CD14-positive monocyte (primary cell): Measurements from ENCODE around the gene CCDC7. TPM values are rescaled to one million over a fixed set of nuclear protein-coding genes. Genes with fewer than 3 reads are reported as not detected.

Source experiments
- DNase-seq, 3 donors: peaks; one replicate each; pipeline ENCODE4 v3.0.0-alpha.2; 2011 to 2022
- H2AFZ ChIP-seq: 2 replicates; pipeline ENCODE4 v1.6.0; 2012; ENCODE audit warnings: mild to moderate bottlenecking, low read depth, low read length, inconsistent platforms; ENCODE audit not compliant: insufficient read depth, poor library complexity, severe bottlenecking
- H3K27ac ChIP-seq, 2 donors: 1 replicate in 1 of 2; 2 replicates in 1 of 2; pipeline ENCODE4 v1.5.1; 2012 to 2013; ENCODE audit warnings: low read length in 2 of 2, control low read depth in 1 of 2, inconsistent platforms in 1 of 2, low read depth in 1 of 2, mild to moderate bottlenecking in 1 of 2
- H3K27me3 ChIP-seq, 2 donors: one replicate each; pipeline versions ENCODE4 v1.6.0 to v1.6.1; 2011 to 2013; ENCODE audit warnings: low read length in 2 of 2; ENCODE audit not compliant: control insufficient read depth in 2 of 2, insufficient read depth in 2 of 2
- H3K36me3 ChIP-seq, 2 donors: replicated peaks in 1 of 2; 1 replicate in 1 of 2; 2 replicates in 1 of 2; pipeline versions ENCODE4 v1.5.1 to v1.6.1; 2012 to 2013; ENCODE audit warnings: low read length in 2 of 2, control low read depth in 1 of 2, inconsistent platforms in 1 of 2, mild to moderate bottlenecking in 1 of 2; ENCODE audit not compliant: insufficient read depth in 2 of 2, control insufficient read depth in 1 of 2
- H3K4me1 ChIP-seq, 2 donors: 1 replicate in 1 of 2; 2 replicates in 1 of 2; pipeline versions ENCODE4 v1.5.1 to v1.6.1; 2012 to 2013; ENCODE audit warnings: low read length in 2 of 2, control low read depth in 1 of 2, inconsistent platforms in 1 of 2, mild to moderate bottlenecking in 1 of 2, moderate library complexity in 1 of 2; ENCODE audit not compliant: insufficient read depth in 2 of 2, control insufficient read depth in 1 of 2
- H3K4me2 ChIP-seq: replicated peaks from 2 replicates; pipeline ENCODE3; 2012; ENCODE audit warnings: low read length, moderate library complexity, mild to moderate bottlenecking; ENCODE audit not compliant: poor library complexity, severe bottlenecking; ENCODE audit errors: extremely low read depth
- H3K4me3 ChIP-seq, 3 experiments: fragments of 200-600 bp in 1 of 3; sonication (generic) in 1 of 3; replicated peaks in 1 of 3; 1 replicate in 2 of 3; 2 replicates in 1 of 3; pipeline ENCODE4 v1.5.1; 2011 to 2013; ENCODE audit warnings: low read length in 3 of 3, mild to moderate bottlenecking in 3 of 3, control low read depth in 2 of 3, low read depth in 2 of 3, inconsistent platforms in 1 of 3, moderate library complexity in 1 of 3
- H3K79me2 ChIP-seq: 2 replicates; pipeline ENCODE4 v1.6.0; 2012; ENCODE audit warnings: mild to moderate bottlenecking, control low read depth, inconsistent platforms, low read length, moderate library complexity; ENCODE audit not compliant: insufficient read depth
- H3K9ac ChIP-seq: 2 replicates; pipeline ENCODE4 v1.6.0; 2017; ENCODE audit warnings: low read length, mild to moderate bottlenecking; ENCODE audit not compliant: insufficient read depth, poor library complexity, severe bottlenecking
- H3K9me3 ChIP-seq, 2 donors: replicated peaks in 1 of 2; 1 replicate in 1 of 2; 2 replicates in 1 of 2; pipeline versions ENCODE4 v1.5.1 to v1.6.1; 2012 to 2013; ENCODE audit warnings: low read length in 2 of 2, control low read depth in 1 of 2; ENCODE audit not compliant: control insufficient read depth in 1 of 2, insufficient read depth in 1 of 2
- H4K20me1 ChIP-seq: 2 replicates; pipeline ENCODE4 v1.6.0; 2012; ENCODE audit warnings: mild to moderate bottlenecking, low read length, control low read depth, moderate library complexity; ENCODE audit not compliant: insufficient read depth
- H3K27ac Mint-ChIP-seq, 7 donors: one replicate each; pipeline ENCODE4 v1.8.0; 2020; ENCODE audit warnings: mild to moderate bottlenecking in 7 of 7, mixed read lengths in 7 of 7, moderate library complexity in 6 of 7, inconsistent platforms in 2 of 7
- H3K27me3 Mint-ChIP-seq, 3 donors: one replicate each; pipeline ENCODE4 v1.8.0; 2021 to 2022; ENCODE audit warnings: low read depth in 3 of 3, mild to moderate bottlenecking in 3 of 3, mixed read lengths in 3 of 3, moderate library complexity in 3 of 3, inconsistent platforms in 1 of 3
- H3K36me3 Mint-ChIP-seq, 2 donors: one replicate each; pipeline ENCODE4 v1.8.0; 2020; ENCODE audit warnings: mixed read lengths in 2 of 2, inconsistent platforms in 1 of 2, mild to moderate bottlenecking in 1 of 2
- H3K4me1 Mint-ChIP-seq: one replicate; pipeline ENCODE4 v1.8.0; 2020; ENCODE audit warnings: mild to moderate bottlenecking, mixed read lengths
- H3K4me3 Mint-ChIP-seq, 2 donors: one replicate each; pipeline ENCODE4 v1.8.0; 2020; ENCODE audit warnings: mild to moderate bottlenecking in 2 of 2, mixed read lengths in 2 of 2, moderate library complexity in 1 of 2
- H3K9me3 Mint-ChIP-seq, 7 donors: one replicate each; pipeline ENCODE4 v1.8.0; 2020 to 2022; ENCODE audit warnings: mixed read lengths in 7 of 7, mild to moderate bottlenecking in 6 of 7, moderate library complexity in 6 of 7, inconsistent platforms in 2 of 7
- CTCF ChIP-seq: fragments of 200-600 bp; IDR thresholded peaks from one replicate; pipeline ENCODE4 v1.8.0; 2022; ENCODE audit warnings: antibody characterized with exemption, mild to moderate bottlenecking
- WGBS: methylation state at CpG from one replicate; pipeline ENCODE4 v1.1.5; 2013; ENCODE audit warnings: missing lambda C conversion rate; ENCODE audit not compliant: insufficient coverage; 5-methylcytosine and 5-hydroxymethylcytosine counted together
- intact Hi-C, 2 donors: fragments of 100-400 bp; cut with micrococcal nuclease; formaldehyde crosslinking; loops; one replicate each; pipeline versions ENCODE4 v1.15.0 to v1.15.1; 2023
- polyA plus RNA-seq, 3 donors: library from polyadenylated mRNA; depleted of rRNA in 1 of 3; unstranded in 2 of 3; stranded (reverse) in 1 of 3; fragments of 300-500 nt in 2 of 3; fragments of >200 nt in 1 of 3; fragmentation: Illumina TruSeq in 2 of 3; gene quantifications; 1 replicate in 2 of 3; 2 replicates in 1 of 3; pipeline ENCODE4 v1.2.3, GENCODE V29; 2012 to 2021

Gene CCDC7
- polyA plus RNA-seq, 3 donors, result 1.3 to 2.3 (median 2.0) TPM

DNA sequence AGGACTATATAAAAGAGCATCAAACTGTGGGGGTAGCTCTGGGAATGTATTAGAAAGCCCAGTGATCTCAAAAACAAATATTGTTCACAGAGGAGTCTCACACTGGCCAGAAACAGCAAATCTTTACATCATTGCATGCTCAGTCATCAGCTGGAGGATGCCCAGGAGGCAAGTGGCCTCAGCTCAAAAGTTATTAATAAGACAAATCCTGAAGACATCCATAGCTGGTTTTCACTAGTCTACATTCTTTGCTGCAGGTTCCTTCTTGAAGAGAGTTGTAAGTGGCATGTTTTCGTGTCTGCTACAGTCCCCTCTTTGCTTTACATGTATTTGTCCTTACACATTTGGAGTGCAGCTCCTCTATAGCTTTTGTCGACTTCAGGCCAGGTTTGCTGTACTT, 8.6 kb upstream of the CCDC7 start:
- Histone ChIP-seq H3K36me3 (no peaks in the 10 kb centered on the region), H3K79me2 (no peaks in the 10 kb centered on the region), H2AFZ (no peak overlapping the region), H4K20me1 (no peaks in the 10 kb centered on the region), H3K4me1 (no peaks in the 10 kb centered on the region), H3K9ac (no peak overlapping the region), H3K4me3 (no peak overlapping the region), H3K9me3 (peaks cover 4 to 8% of the 10 kb centered on the region in 2 donors), H3K27ac (no peak overlapping the region), H3K27me3 (peaks cover 0 to 10% of the 10 kb centered on the region in 2 donors), H3K4me2 (no peak overlapping the region)
- Mint-ChIP-seq H3K9me3 (peaks cover 0 to 18% (median 9%) of the 10 kb centered on the region in 7 donors), H3K4me3 (no peak overlapping the region), H3K27me3 (peaks cover 7 to 12% (median 9%) of the 10 kb centered on the region in 3 donors), H3K36me3 (no peaks in the 10 kb centered on the region), H3K27ac (no peak overlapping the region), H3K4me1 (no peaks in the 10 kb centered on the region)
- TF ChIP-seq CTCF, result no peak
- DNase-seq, result no peak
- intact Hi-C loops, result no loop called here
- 90% methylated on average over 2 of the region's 2 CpGs for WGBS

GRCh38 chr10:32445036-32445435, 904 bp upstream of the CCDC7 start:
- H3K4me1 ChIP-seq, result peaks cover 8 to 10% of the 10 kb centered on the region in 2 donors
- peaks cover 7 to 11% (median 9%) of the 10 kb centered on the region in 3 donors for H3K27me3 Mint-ChIP-seq
- intact Hi-C loops, result no loop called here
- no peaks in the 10 kb centered on the region for H4K20me1 ChIP-seq
- no peak overlapping the region for H3K4me3 Mint-ChIP-seq
- peak overlapping the region; percentile 93 for H3K4me2 ChIP-seq
- H3K27me3 ChIP-seq, result peaks cover 0 to 12% of the 10 kb centered on the region in 2 donors
- H3K9me3 ChIP-seq, result no peaks in the 10 kb centered on the region
- peaks cover 0 to 1% of the 10 kb centered on the region in 2 donors for H3K36me3 Mint-ChIP-seq
- peak overlapping the region; percentile 93 for H2AFZ ChIP-seq
- DNase-seq, result no peak
- H3K36me3 ChIP-seq, result no peaks in the 10 kb centered on the region
- H3K27ac ChIP-seq, result no peak overlapping the region
- no peak overlapping the region for H3K9ac ChIP-seq
- no peak for TF ChIP-seq CTCF
- no peak overlapping the region for H3K27ac Mint-ChIP-seq
- 93% methylated on average over 3 of the region's 4 CpGs for WGBS
- peaks cover 0 to 5% (median 0%) of the 10 kb centered on the region in 7 donors for H3K9me3 Mint-ChIP-seq
- peak overlapping the region; percentile 77 to 91 (median 82) for H3K4me3 ChIP-seq
- H3K79me2 ChIP-seq, result peaks cover 3% of the 10 kb centered on the region
- H3K4me1 Mint-ChIP-seq, result peaks cover 13% of the 10 kb centered on the region
